Stimulated activated CD8-positive, alpha-beta memory T cell treated with anti-CD3 and anti-CD28 coated beads, Interleukin-15, amount 100 ng/mL, for 24 hours (primary cell): ENCODE results near the gene RNF44.
"Not testable (repeated sequence)": the region's sequence is repeated elsewhere in the genome, so short reads cannot be mapped to it uniquely, and the experiment has no call there.

Source experiments
- DNase-seq: peaks from one replicate; pipeline ENCODE4 v3.0.0-alpha.2; 2020; ENCODE audit warnings: low read depth

RNF44 gene

GRCh38 chr5:176519810-176520720, 17.1 kb downstream of the RNF44 start:
- DNase-seq = no peak

GRCh38 chr5:176517053-176517661, 20.0 kb downstream of the RNF44 start:
- DNase-seq = no peak

- DNase-seq = no peak
These were observed 21.8 kb downstream of the RNF44 start for GRCh38 chr5:176515396-176515795.

- no peak for DNase-seq
These were observed 22.8 kb downstream of the RNF44 start for GRCh38 chr5:176514244-176514950.

- no peak for DNase-seq
These were observed 23.4 kb downstream of the RNF44 start for GRCh38 chr5:176513788-176514187.

- no peak for DNase-seq
These were observed 28.6 kb downstream of the RNF44 start for GRCh38 chr5:176508603-176509002.

- no peak for DNase-seq
These were observed 29.3 kb downstream of the RNF44 start for GRCh38 chr5:176507911-176508310.

- no peak for DNase-seq
These were observed 33.7 kb downstream of the RNF44 start for GRCh38 chr5:176503496-176503895.

- no peak for DNase-seq
These were observed 35.9 kb downstream of the RNF44 start for GRCh38 chr5:176501333-176501732.

GRCh38 chr5:176500511-176500910, 36.7 kb downstream of the RNF44 start:
- no peak for DNase-seq

- DNase-seq = no peak
These were observed 37.9 kb downstream of the RNF44 start for GRCh38 chr5:176499273-176499672.

- no peak for DNase-seq
These were observed 39.4 kb downstream of the RNF44 start for GRCh38 chr5:176497852-176498251.

- DNase-seq = no peak
These were observed 44.8 kb downstream of the RNF44 start for GRCh38 chr5:176492431-176492830.

GRCh38 chr5:176491901-176492300, 45.3 kb downstream of the RNF44 start:
- DNase-seq = no peak

GRCh38 chr5:176491101-176491502, 46.1 kb downstream of the RNF44 start:
- DNase-seq = no peak

GRCh38 chr5:176490301-176490700, 46.9 kb downstream of the RNF44 start:
- DNase-seq = no peak

- DNase-seq = no peak
These were observed 48.1 kb downstream of the RNF44 start for GRCh38 chr5:176489077-176489476.

- DNase-seq = not testable (repeated sequence)
These were observed 50.0 kb downstream of the RNF44 start for GRCh38 chr5:176487160-176487559.

- DNase-seq = no peak
These were observed 50.9 kb downstream of the RNF44 start for GRCh38 chr5:176486189-176486757.

GRCh38 chr5:176485176-176485575, 52.0 kb downstream of the RNF44 start:
- no peak for DNase-seq

- DNase-seq = no peak
These were observed 55.5 kb downstream of the RNF44 start for GRCh38 chr5:176481711-176482110.
